Esophagus (tissue), 2 donors: ENCODE data around the gene PACRG. TPM values are rescaled to one million over a fixed set of nuclear protein-coding genes. Genes with fewer than 3 reads are reported as not detected.

Source experiments
- H3K27ac ChIP-seq, 2 donors: one replicate each; pipeline ENCODE4 v1.5.1; 2013; ENCODE audit warnings: low read depth in 2 of 2, mild to moderate bottlenecking in 2 of 2, inconsistent platforms in 1 of 2, low read length in 1 of 2, moderate library complexity in 1 of 2
- H3K27me3 ChIP-seq, 2 donors: one replicate each; pipeline ENCODE4 v1.6.1; 2013; ENCODE audit warnings: low read length in 2 of 2, control low read depth in 1 of 2, mild to moderate bottlenecking in 1 of 2; ENCODE audit not compliant: insufficient read depth in 2 of 2, control insufficient read depth in 1 of 2
- H3K36me3 ChIP-seq, 2 donors: one replicate each; pipeline ENCODE4 v1.6.1; 2013; ENCODE audit warnings: low read length in 1 of 2; ENCODE audit not compliant: control insufficient read depth in 2 of 2, insufficient read depth in 2 of 2
- H3K4me1 ChIP-seq, 2 donors: one replicate each; pipeline ENCODE4 v1.6.1; 2013; ENCODE audit warnings: low read length in 1 of 2; ENCODE audit not compliant: control insufficient read depth in 2 of 2, insufficient read depth in 2 of 2
- H3K4me3 ChIP-seq, 2 donors: one replicate each; pipeline ENCODE4 v1.5.1; 2013; ENCODE audit warnings: low read length in 2 of 2, mild to moderate bottlenecking in 2 of 2, low read depth in 1 of 2, moderate library complexity in 1 of 2
- H3K9me3 ChIP-seq, 2 donors: one replicate each; pipeline ENCODE4 v1.6.1; 2013; ENCODE audit warnings: mild to moderate bottlenecking in 2 of 2, low read depth in 1 of 2, low read length in 1 of 2, moderate library complexity in 1 of 2; ENCODE audit not compliant: control insufficient read depth in 2 of 2, insufficient read depth in 1 of 2
- WGBS, 2 donors: extraction: QIAGEN DNeasy Blood & Tissue Kit; methylation state at CpG; one replicate each; pipeline ENCODE4 v1.1.7; 2013; 5-methylcytosine and 5-hydroxymethylcytosine counted together
- polyA plus RNA-seq, 2 donors: library from polyadenylated mRNA; stranded (reverse); fragments of 200-250 nt; gene quantifications; one replicate each; pipeline ENCODE4 v1.2.3, GENCODE V29; 2013
- donor health status: healthy with polysubstance abuse.
- donor health status: Bipolar disorder and iron deficiency.

The PACRG gene
- polyA plus RNA-seq, 2 donors, result 0.39 to 0.44 TPM

- Histone ChIP-seq H3K36me3 (no peaks in the 10 kb centered on the region), H3K27me3 (no peaks in the 10 kb centered on the region), H3K4me1 (no peaks in the 10 kb centered on the region), H3K9me3 (peaks cover 0 to 4% of the 10 kb centered on the region in 2 donors), H3K4me3 (no peak overlapping the region), H3K27ac (no peak overlapping the region)
- 63 to 64% methylated on average over 4 of the region's 4 CpGs for WGBS, 2 donors
Measured at GRCh38 chr6:163026893-163027292, 299.1 kb downstream of the PACRG start.

- Histone ChIP-seq H3K4me3 (no peak overlapping the region), H3K4me1 (no peaks in the 10 kb centered on the region), H3K27ac (no peak overlapping the region), H3K9me3 (peaks cover 0 to 4% of the 10 kb centered on the region in 2 donors), H3K36me3 (no peaks in the 10 kb centered on the region), H3K27me3 (no peaks in the 10 kb centered on the region)
- WGBS, 2 donors, result 88 to 96% methylated on average over 1 of the region's 1 CpG
Measured at GRCh38 chr6:163030980-163031379, 303.2 kb downstream of the PACRG start.

GRCh38 chr6:163031931-163032330 lies 304.2 kb downstream of the PACRG start:
- WGBS, 2 donors, result 61 to 75% methylated on average over 1 of the region's 1 CpG
- peaks cover 0 to 4% of the 10 kb centered on the region in 2 donors for H3K9me3 ChIP-seq

GRCh38 chr6:163036160-163036645 lies 308.4 kb downstream of the PACRG start:
- H3K27me3 ChIP-seq, result no peaks in the 10 kb centered on the region
- H3K4me1 ChIP-seq, result no peaks in the 10 kb centered on the region
- no peak overlapping the region for H3K4me3 ChIP-seq
- 72 to 78% methylated on average over 3 of the region's 3 CpGs for WGBS, 2 donors
- peaks cover 0 to 2% of the 10 kb centered on the region in 2 donors for H3K9me3 ChIP-seq
- no peaks in the 10 kb centered on the region for H3K36me3 ChIP-seq
- H3K27ac ChIP-seq, result no peak overlapping the region

More at GRCh38 chr6:163031931-163032330, 304.2 kb downstream of the PACRG start:
- Histone ChIP-seq H3K27ac (no peak overlapping the region), H3K4me1 (no peaks in the 10 kb centered on the region), H3K4me3 (no peak overlapping the region), H3K36me3 (no peaks in the 10 kb centered on the region), H3K27me3 (no peaks in the 10 kb centered on the region)

- Histone ChIP-seq H3K27me3 (no peaks in the 10 kb centered on the region), H3K4me3 (no peak overlapping the region), H3K4me1 (no peaks in the 10 kb centered on the region), H3K9me3 (peaks cover 0 to 2% of the 10 kb centered on the region in 2 donors), H3K36me3 (no peaks in the 10 kb centered on the region), H3K27ac (no peak overlapping the region)
- 91% methylated on average over 2 of the region's 2 CpGs for WGBS, 2 donors
Measured at GRCh38 chr6:163038317-163038716, 310.5 kb downstream of the PACRG start.

- Histone ChIP-seq H3K36me3 (no peaks in the 10 kb centered on the region), H3K27ac (no peak overlapping the region), H3K4me1 (no peaks in the 10 kb centered on the region), H3K4me3 (no peak overlapping the region), H3K9me3 (no peaks in the 10 kb centered on the region), H3K27me3 (no peaks in the 10 kb centered on the region)
- 75 to 85% methylated on average over 5 of the region's 5 CpGs for WGBS, 2 donors
Measured at GRCh38 chr6:163048345-163048744, 320.6 kb downstream of the PACRG start.

- Histone ChIP-seq H3K9me3 (peaks cover 0 to 6% of the 10 kb centered on the region in 2 donors), H3K4me3 (no peak overlapping the region), H3K4me1 (no peaks in the 10 kb centered on the region), H3K36me3 (no peaks in the 10 kb centered on the region), H3K27me3 (no peaks in the 10 kb centered on the region), H3K27ac (no peak overlapping the region)
- 94 to 95% methylated on average over 11 of the region's 11 CpGs for WGBS, 2 donors
Measured at GRCh38 chr6:163053667-163054344, 326.0 kb downstream of the PACRG start.

- H3K27me3 ChIP-seq, result no peaks in the 10 kb centered on the region
- H3K36me3 ChIP-seq, result no peaks in the 10 kb centered on the region
- no peaks in the 10 kb centered on the region for H3K4me1 ChIP-seq
- 92 to 96% methylated on average over 5 of the region's 5 CpGs for WGBS, 2 donors
- H3K27ac ChIP-seq, result no peak overlapping the region
- H3K9me3 ChIP-seq, result peaks cover 0 to 6% of the 10 kb centered on the region in 2 donors
- H3K4me3 ChIP-seq, result no peak overlapping the region
Measured at GRCh38 chr6:163054641-163055040, 326.9 kb downstream of the PACRG start.

- Histone ChIP-seq H3K36me3 (no peaks in the 10 kb centered on the region), H3K27ac (no peak overlapping the region), H3K4me1 (no peaks in the 10 kb centered on the region), H3K9me3 (peaks cover 0 to 6% of the 10 kb centered on the region in 2 donors), H3K27me3 (no peaks in the 10 kb centered on the region), H3K4me3 (no peak overlapping the region)
- WGBS, 2 donors, result 85 to 88% methylated on average over 2 of the region's 2 CpGs
Measured at GRCh38 chr6:163057260-163057659, 329.5 kb downstream of the PACRG start.

GRCh38 chr6:163062790-163063189 lies 335.0 kb downstream of the PACRG start:
- Histone ChIP-seq H3K4me1 (no peaks in the 10 kb centered on the region), H3K27me3 (no peaks in the 10 kb centered on the region), H3K36me3 (no peaks in the 10 kb centered on the region), H3K4me3 (no peak overlapping the region), H3K9me3 (no peaks in the 10 kb centered on the region), H3K27ac (no peak overlapping the region)
- WGBS, 2 donors, result 83 to 95% methylated on average over 2 of the region's 2 CpGs
